HG02885 (cell line): ENCODE measurements around the gene ANKS6.

Experiments used
- ATAC-seq: cut with Tn5 transposase; IDR thresholded peaks from one replicate; pipeline ENCODE4 v1.9.1; 2021; ENCODE audit warnings: mild to moderate bottlenecking; ENCODE audit not compliant: unreplicated experiment, poor library complexity

ANKS6 gene

DNA sequence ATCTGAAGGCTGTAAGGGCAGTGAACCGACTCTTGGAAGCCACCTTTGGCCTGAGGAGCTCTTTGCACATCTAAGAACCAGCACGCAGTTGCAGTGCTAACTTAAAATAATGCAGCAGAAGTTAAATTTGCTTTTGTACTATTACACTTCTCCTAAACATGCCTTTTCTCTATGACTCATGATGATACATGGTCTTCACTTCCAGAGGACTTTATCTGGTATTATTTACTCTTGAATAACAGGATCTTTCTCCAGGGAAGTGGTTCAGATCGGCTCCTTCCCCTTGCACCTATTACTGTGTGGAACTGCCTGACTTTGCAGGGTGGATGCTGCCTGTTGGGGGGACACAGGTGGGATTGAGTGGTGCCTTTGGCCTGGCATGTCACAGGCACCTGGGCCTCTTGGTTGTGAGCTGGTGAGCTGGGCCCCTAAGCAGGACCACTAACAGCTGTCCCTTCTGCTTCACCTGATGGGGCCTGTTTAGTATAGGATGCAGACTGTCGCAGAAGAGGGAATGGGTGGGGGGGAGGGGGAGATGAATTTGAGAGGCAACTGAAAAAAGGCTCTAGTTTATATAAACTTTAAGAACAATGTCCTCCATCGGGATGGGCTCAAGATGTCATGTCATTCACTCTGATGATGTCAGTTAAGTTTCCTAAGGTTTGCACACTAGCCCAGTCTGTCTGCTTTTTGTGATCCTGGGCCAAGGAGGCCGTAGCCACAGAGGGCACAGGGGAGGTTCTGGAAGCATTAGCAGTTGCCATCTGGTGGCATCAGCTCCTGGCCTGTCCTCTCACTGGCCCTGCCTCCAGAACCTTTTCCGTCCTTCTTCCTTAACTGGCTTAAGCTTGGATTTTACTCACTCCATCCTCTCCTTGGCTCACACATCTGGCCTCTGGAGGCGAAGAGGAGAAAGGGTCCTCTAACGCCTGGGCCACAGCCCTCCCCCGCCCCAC is 53.8 kb downstream of the ANKS6 start:
- no peak for ATAC-seq

- ATAC-seq, result no peak
These were observed 56.0 kb downstream of the ANKS6 start for GRCh38 chr9:98740226-98740881.

DNA sequence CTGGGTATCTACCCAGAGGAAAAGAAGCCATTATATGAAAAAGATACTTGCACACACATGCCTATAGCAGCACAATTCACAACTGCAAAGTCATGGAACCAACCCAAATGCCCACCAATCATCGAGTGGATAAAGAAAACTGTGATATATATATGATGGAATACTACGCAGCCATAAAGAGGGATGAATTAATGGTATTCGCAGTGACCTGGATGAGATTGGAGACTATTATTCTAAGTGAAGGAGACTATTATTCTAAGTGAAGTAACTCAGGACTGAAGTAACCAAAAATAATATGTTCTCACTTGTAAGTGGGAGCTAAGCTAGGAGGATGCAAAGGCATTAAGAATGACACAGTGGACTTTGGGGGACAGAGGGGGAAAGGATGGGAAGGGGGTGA is 57.6 kb downstream of the ANKS6 start:
- ATAC-seq, result no peak

- ATAC-seq, result no peak
These were observed 60.1 kb downstream of the ANKS6 start for GRCh38 chr9:98736226-98736625.

GRCh38 chr9:98732801-98733200 is 63.6 kb downstream of the ANKS6 start:
- ATAC-seq, result no peak

DNA sequence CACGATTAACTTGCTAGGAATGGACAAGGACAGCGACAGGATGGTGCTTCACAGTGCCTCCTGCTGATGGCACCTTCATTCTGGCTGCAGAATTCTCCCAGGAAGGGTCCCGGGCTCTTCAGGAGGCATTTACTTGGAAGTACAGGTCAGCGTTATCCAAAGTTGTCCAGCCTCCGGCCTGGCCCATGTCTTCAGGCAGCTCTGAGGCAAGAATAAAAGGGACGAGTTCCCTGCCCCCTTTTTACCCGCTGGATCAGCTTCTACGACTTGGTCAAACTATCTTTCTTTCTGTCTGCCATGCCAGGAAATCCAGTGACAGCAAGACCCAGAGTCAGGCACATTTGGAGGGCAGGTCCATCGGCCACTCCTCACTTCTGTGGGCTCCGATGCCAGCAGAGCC is 64.3 kb downstream of the ANKS6 start:
- ATAC-seq, result no peak

- no peak for ATAC-seq
These were observed 65.5 kb downstream of the ANKS6 start for GRCh38 chr9:98730871-98731270.

DNA sequence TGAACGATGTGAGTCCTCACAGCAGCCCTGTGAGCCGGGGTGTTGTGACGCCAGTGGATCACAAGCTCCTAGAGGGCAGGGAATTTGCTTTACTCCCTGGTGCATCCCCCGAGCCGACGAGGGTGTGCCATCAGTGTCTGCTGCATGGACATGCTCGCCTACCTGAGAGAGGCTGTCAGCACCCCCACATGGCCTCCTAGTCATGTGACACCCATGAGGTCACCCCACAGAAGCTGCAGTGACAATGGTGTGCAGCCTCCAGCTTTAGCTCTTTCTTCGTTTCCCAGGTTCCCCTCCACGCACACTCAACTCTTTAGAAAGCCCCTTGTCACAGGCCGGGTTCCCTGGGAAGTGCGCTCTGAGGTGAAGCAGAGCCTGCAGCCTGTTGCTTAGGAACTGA is 67.9 kb downstream of the ANKS6 start:
- no peak for ATAC-seq

DNA sequence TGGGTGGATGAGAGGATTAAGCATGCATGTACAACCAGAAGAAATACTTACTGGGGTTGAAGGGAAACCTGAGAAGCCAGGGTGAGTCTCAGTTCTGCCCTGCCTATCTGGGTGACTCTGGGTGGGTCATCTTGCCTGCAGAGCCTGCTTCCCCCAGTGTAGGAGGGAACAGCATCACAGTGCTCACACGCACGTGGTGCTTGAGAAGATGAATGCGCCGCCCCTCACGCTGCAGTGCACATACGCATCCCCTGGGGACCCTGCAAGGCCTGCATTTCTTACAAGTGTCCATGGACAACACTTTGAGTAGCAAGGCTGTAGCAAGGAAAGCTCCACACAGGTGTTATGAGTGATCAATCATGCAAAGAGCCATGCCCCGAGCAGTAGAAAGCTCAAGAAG is 68.9 kb downstream of the ANKS6 start:
- ATAC-seq, result no peak

GRCh38 chr9:98726735-98727134 is 69.6 kb downstream of the ANKS6 start:
- no peak for ATAC-seq

DNA sequence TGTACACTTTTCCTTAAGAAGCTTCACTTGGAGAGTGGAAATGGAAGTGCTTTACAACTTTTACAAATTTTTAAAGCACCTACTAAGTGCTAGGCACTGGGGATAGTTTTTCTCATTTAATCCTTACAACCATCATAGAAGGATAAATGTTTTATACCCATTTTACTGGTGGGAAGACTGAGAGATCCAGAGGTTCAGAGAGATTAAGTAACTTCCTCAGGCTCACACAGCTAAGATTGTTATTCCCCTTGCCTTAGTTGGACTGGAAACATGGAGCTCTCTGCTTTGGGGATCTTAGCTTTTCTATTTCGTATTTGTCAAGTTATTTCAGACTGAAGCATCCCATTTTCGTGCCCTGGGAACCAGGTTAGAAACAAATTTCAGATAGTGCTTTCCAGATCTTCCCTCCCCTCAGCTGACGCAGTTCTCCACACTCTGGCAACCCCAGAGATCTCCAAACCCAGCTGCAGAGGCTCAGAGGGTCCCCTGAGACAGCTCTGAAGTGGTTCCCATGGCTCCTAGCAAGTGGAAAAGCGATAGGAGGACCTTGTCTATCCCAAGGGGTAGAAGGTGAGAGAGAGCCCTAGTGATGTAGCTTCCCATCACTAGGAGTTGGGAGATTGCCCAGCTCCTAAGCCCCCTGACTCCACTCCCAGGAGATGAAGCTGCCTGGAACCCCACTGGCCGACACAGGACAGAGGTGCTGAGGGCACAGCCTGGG is 71.4 kb downstream of the ANKS6 start:
- no peak for ATAC-seq

DNA sequence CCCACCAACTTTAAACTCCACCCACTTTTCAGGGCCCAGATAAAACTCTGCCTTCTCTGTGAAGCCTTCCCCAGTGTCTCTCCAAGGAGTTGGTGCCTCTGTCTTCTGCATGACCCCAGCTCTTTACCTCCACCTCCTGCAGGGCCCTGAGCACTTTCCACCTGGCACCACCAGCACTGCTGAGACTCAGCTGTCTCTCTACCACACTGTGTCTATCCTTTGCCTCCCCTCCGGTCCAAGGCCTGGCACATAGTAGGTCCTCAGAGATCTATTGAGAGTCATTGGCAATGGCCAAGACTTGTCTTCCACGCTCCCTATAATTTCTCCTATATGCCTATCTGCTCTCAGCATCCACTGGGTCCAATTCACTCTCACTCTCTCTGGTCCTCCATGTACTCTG is 74.7 kb downstream of the ANKS6 start:
- ATAC-seq, result no peak

GRCh38 chr9:98720402-98720801 is 76.0 kb downstream of the ANKS6 start:
- no peak for ATAC-seq

DNA sequence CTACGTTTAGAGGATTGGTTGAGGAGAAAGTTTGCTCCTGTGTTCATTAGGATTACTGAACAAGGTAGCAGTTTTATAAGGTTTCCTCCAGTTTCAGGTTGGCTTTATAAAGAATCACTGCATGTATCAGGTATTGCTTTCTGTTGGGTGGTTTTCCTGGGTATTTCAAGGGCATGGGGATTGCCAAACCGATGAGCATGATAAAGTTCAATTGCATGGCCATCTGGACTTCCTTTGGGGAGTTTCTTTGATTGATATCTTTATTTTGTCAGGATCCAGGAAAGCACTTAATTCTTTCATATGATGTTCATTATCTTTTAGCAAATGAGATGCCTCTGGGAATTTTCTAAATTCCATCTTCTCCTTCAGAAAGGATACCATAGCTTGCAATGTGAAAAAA is 77.3 kb downstream of the ANKS6 start:
- ATAC-seq, result no peak

- ATAC-seq, result no peak
These were observed 81.5 kb downstream of the ANKS6 start for GRCh38 chr9:98714833-98715232.

DNA sequence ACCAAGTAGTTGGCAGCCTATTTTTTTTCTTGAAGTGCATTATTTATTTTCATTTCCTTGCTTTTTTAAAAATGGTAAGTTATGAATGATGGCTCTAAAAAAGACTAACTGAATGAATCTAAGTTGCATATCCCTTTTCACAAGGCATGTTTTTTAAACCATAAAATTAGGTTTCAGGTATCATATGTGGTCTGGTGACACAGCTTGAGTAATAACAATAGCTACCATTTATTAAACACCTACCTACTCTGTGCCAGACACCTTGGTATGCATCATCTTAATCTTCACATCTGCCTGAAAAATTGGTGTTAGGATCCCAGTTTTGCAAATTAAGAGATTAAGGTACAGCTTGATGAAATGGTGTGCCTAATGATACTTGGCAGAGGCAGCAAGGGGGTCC is 83.4 kb downstream of the ANKS6 start:
- no peak for ATAC-seq

DNA sequence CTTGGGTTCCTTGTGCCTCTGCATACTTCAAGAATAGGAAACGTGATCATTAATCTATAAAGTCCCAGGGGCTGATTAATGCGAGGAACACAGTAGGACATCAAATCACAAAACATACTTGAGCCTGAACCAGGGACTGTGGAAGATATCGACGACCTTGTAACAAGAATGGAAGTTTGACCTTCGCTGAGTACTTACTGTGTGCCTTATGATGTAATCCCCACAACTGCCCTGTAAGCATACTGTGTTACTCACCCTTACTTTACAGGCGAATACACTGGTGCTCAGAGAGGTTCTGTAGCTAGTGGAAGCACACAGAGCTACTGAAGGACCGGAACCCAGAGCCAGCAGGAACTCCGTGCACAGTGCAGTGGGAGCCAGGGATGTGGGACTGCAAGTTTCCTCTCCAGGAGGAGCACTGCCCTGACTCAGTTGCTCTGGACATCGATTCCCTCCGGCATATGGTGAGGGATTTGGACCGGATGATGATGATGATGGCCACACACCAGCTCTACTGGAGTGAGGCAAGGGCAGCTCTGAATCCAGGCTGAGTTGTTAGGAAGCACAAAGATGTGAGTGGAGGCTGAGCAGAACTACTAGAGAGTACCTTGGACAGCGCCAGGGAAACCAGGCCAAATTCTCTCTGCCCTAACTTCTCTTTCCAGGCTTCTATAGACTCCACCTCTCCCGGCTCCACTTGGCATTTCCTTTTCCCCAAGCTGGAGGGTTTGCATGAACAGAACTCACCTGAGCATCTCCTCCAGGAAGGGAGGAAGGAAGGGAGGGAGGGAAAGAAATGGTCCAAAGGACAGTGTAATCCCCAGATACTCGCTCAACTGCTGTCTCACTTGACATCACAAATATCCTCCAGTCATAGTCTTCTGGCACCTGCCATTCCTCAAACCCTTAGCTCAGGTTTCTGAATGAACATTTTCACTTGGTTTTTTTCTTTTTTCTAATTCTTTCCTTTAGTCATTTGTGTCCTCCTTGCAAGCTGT is 86.1 kb downstream of the ANKS6 start:
- ATAC-seq, result no peak

GRCh38 chr9:98708933-98709911 is 87.1 kb downstream of the ANKS6 start, which contains the start of gene GABBR2:
Gene GABBR2, minus strand, starts transcription at chr9:98708935. Its CDS starts 198 bp downstream, at chr9:98708737.
- no peak for ATAC-seq
